Thyroid gland (tissue), 4 donors: ENCODE results near the gene FSTL4.

ENCODE experiments used
- CTCF ChIP-seq, 6 experiments: fragments of 200-600 bp in 3 of 6; fragments of 450-650 bp in 3 of 6; sonication (generic) in 3 of 6; IDR thresholded peaks; one replicate each; pipeline ENCODE4 v1.5.1; 2016 to 2019; ENCODE audit warnings: antibody characterized with exemption in 6 of 6, mild to moderate bottlenecking in 2 of 6, inconsistent platforms in 1 of 6, moderate library complexity in 1 of 6
- POLR2A ChIP-seq, 2 donors: fragments of 450-650 bp; IDR thresholded peaks; one replicate each; pipeline ENCODE4 v1.6.1; 2017; ENCODE audit warnings: antibody characterized with exemption in 2 of 2, mild to moderate bottlenecking in 2 of 2, moderate library complexity in 1 of 2

GRCh38 chr5:133496631-133497030 lies 115.7 kb downstream of the FSTL4 start:
- TF ChIP-seq CTCF (IDR thresholded peaks at IDR 0.05) (no peak), POLR2A (IDR thresholded peaks at IDR 0.05) (no peak)
